ENCODE data around the gene DNAJC11.
A peak's percentile ranks its signal among the peaks of the same experiment; 100 is the strongest.
"Not testable (repeated sequence)": the region's sequence is repeated elsewhere in the genome, so short reads cannot be mapped to it uniquely, and the experiment has no call there.

DNAJC11 gene

DNA sequence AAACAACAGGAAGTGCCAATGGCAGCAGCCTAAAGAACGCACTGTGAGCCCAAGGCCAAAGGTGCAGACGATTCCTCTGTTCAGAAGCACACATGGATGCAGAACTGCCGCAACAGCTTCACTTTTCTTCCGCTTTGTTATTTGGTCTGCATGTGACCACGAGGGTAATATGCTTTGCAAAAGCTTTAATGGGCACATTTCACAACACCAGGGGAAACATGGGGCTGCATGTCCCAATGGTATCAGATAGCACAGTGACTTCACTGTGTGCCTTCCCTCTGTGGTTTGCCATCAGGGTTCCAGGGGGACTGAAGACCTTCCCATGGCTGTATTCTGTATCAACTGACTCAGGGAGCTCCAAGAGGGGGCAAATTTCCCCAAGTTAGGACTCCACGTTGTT, 48.6 kb downstream of the DNAJC11 start:
- TF ChIP-seq CTCF (IDR thresholded peaks at IDR 0.05; ENCODE audit: insufficient read depth, low read depth, low read length, missing control alignments), result no peak
- H3K4me3 ChIP-seq (ENCODE audit: low read depth, low read length), result no peak overlapping the region
- no peak for DNase-seq (ENCODE audit: low read depth)

- no peak overlapping the region for H3K4me3 ChIP-seq (ENCODE audit: low read depth, low read length)
- no peak for TF ChIP-seq CTCF (IDR thresholded peaks at IDR 0.05; ENCODE audit: insufficient read depth, low read depth, low read length, missing control alignments)
- DNase-seq (ENCODE audit: low read depth), result no peak
Measured at GRCh38 chr1:6651909-6652308, 49.7 kb downstream of the DNAJC11 start.

GRCh38 chr1:6648556-6648955, 53.1 kb downstream of the DNAJC11 start:
- TF ChIP-seq CTCF (IDR thresholded peaks at IDR 0.05; ENCODE audit: insufficient read depth, low read depth, low read length, missing control alignments), result no peak
- no peak overlapping the region for H3K4me3 ChIP-seq (ENCODE audit: low read depth, low read length)
- no peak for DNase-seq (ENCODE audit: low read depth)

GRCh38 chr1:6646499-6647148, 55.0 kb downstream of the DNAJC11 start:
- no peak overlapping the region for H3K4me3 ChIP-seq (ENCODE audit: low read depth, low read length)
- peak; percentile 56 for TF ChIP-seq CTCF (IDR thresholded peaks at IDR 0.05; ENCODE audit: insufficient read depth, low read depth, low read length, missing control alignments)
- peak; percentile 53 for DNase-seq (ENCODE audit: low read depth)

- DNase-seq (ENCODE audit: low read depth), result no peak
- no peak overlapping the region for H3K4me3 ChIP-seq (ENCODE audit: low read depth, low read length)
- TF ChIP-seq CTCF (IDR thresholded peaks at IDR 0.05; ENCODE audit: insufficient read depth, low read depth, low read length, missing control alignments), result no peak
Measured at GRCh38 chr1:6645018-6645417, 56.6 kb downstream of the DNAJC11 start.

DNA sequence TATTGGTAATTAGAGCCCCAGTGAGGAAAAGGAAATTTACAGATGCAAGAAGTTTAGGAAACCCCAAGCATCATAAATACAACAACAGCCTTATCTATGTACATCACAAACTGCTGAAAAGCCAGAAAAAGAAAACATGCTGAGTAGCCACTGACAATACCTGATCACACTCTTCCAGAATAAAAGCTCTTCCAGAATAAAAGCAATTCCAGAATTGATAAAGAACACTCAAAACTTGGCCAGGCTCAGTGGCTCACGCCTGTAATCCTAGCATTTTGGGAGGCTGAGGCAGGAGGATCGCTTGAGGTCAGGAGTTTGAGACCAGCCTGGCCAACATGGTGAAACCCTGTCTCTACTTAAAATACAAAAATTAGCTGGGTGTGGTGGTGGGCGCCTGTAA, 60.7 kb downstream of the DNAJC11 start:
- DNase-seq (ENCODE audit: low read depth); H3K4me3 ChIP-seq (ENCODE audit: low read depth, low read length): not testable (repeated sequence)

- TF ChIP-seq CTCF (IDR thresholded peaks at IDR 0.05; ENCODE audit: insufficient read depth, low read depth, low read length, missing control alignments), result no peak
- H3K4me3 ChIP-seq (ENCODE audit: low read depth, low read length), result no peak overlapping the region
- no peak for DNase-seq (ENCODE audit: low read depth)
Measured at GRCh38 chr1:6638226-6638625, 63.4 kb downstream of the DNAJC11 start.

Measured in GM12865 (cell line).